Activated T-cell treated with anti-CD3 and anti-CD28 coated beads, Interleukin-2, amount 50 U/mL, for 24 hours (primary cell): Measurements from ENCODE around the gene UBAC2.

ENCODE experiments used
- DNase-seq: peaks from one replicate; pipeline ENCODE4 v3.0.0-alpha.2; 2020
- H3K27ac Mint-ChIP-seq: 2 replicates; pipeline ENCODE4 v1.8.0; 2020; ENCODE audit warnings: mild to moderate bottlenecking, mixed read lengths
- H3K27me3 Mint-ChIP-seq: 2 replicates; pipeline ENCODE4 v1.8.0; 2020; ENCODE audit warnings: mixed read lengths
- H3K36me3 Mint-ChIP-seq: 2 replicates; pipeline ENCODE4 v1.8.0; 2020; ENCODE audit warnings: low read depth, mixed read lengths
- H3K4me1 Mint-ChIP-seq: 2 replicates; pipeline ENCODE4 v1.8.0; 2020; ENCODE audit warnings: low read depth, mixed read lengths
- H3K4me3 Mint-ChIP-seq: 2 replicates; pipeline ENCODE4 v1.8.0; 2020; ENCODE audit warnings: mild to moderate bottlenecking, moderate library complexity, mixed read lengths
- H3K9me3 Mint-ChIP-seq: 2 replicates; pipeline ENCODE4 v1.8.0; 2020; ENCODE audit warnings: mixed read lengths

The UBAC2 gene

GRCh38 chr13:99346335-99347042 is 145.8 kb downstream of the UBAC2 start:
- H3K27me3 Mint-ChIP-seq, result no peaks in the 10 kb centered on the region
- H3K27ac Mint-ChIP-seq, result peak overlapping the region; percentile 58
- peaks cover 95% of the 10 kb centered on the region for H3K36me3 Mint-ChIP-seq
- peaks cover 71% of the 10 kb centered on the region for H3K4me1 Mint-ChIP-seq
- H3K4me3 Mint-ChIP-seq, result no peak overlapping the region
- DNase-seq, result no peak
- H3K9me3 Mint-ChIP-seq, result no peaks in the 10 kb centered on the region

GRCh38 chr13:99347335-99347878 is 146.8 kb downstream of the UBAC2 start:
- no peaks in the 10 kb centered on the region for H3K27me3 Mint-ChIP-seq
- peaks cover 75% of the 10 kb centered on the region for H3K4me1 Mint-ChIP-seq
- H3K9me3 Mint-ChIP-seq, result no peaks in the 10 kb centered on the region
- peaks cover 95% of the 10 kb centered on the region for H3K36me3 Mint-ChIP-seq
- no peak for DNase-seq
- H3K4me3 Mint-ChIP-seq, result no peak overlapping the region
- H3K27ac Mint-ChIP-seq, result peak overlapping the region; percentile 15

GRCh38 chr13:99347911-99348451 is 147.3 kb downstream of the UBAC2 start:
- Mint-ChIP-seq H3K27ac (peak overlapping the region; percentile 15), H3K36me3 (peaks cover 96% of the 10 kb centered on the region), H3K4me3 (no peak overlapping the region), H3K9me3 (no peaks in the 10 kb centered on the region), H3K4me1 (peaks cover 79% of the 10 kb centered on the region), H3K27me3 (no peaks in the 10 kb centered on the region)
- DNase-seq, result no peak

GRCh38 chr13:99350191-99350590 is 149.5 kb downstream of the UBAC2 start:
- Mint-ChIP-seq H3K27ac (peak overlapping the region; percentile 66), H3K27me3 (no peaks in the 10 kb centered on the region), H3K4me1 (peaks cover 91% of the 10 kb centered on the region), H3K9me3 (no peaks in the 10 kb centered on the region), H3K36me3 (peaks cover 91% of the 10 kb centered on the region), H3K4me3 (no peak overlapping the region)
- no peak for DNase-seq

- peaks cover 91% of the 10 kb centered on the region for H3K36me3 Mint-ChIP-seq
- peak overlapping the region; percentile 66 for H3K4me3 Mint-ChIP-seq
- H3K27ac Mint-ChIP-seq, result peak overlapping the region; percentile 99
- H3K9me3 Mint-ChIP-seq, result no peaks in the 10 kb centered on the region
- DNase-seq, result no peak
- H3K4me1 Mint-ChIP-seq, result peaks cover 97% of the 10 kb centered on the region
- no peaks in the 10 kb centered on the region for H3K27me3 Mint-ChIP-seq
These were observed 151.1 kb downstream of the UBAC2 start for GRCh38 chr13:99351772-99352171.

- peak; percentile 53 for DNase-seq
- H3K4me1 Mint-ChIP-seq, result peaks cover 97% of the 10 kb centered on the region
- peaks cover 89% of the 10 kb centered on the region for H3K36me3 Mint-ChIP-seq
- H3K9me3 Mint-ChIP-seq, result no peaks in the 10 kb centered on the region
- H3K4me3 Mint-ChIP-seq, result peak overlapping the region; percentile 66
- peak overlapping the region; percentile 99 for H3K27ac Mint-ChIP-seq
- H3K27me3 Mint-ChIP-seq, result no peaks in the 10 kb centered on the region
These were observed 151.9 kb downstream of the UBAC2 start for GRCh38 chr13:99352351-99353245.

- DNase-seq, result no peak
- H3K9me3 Mint-ChIP-seq, result no peaks in the 10 kb centered on the region
- H3K4me1 Mint-ChIP-seq, result peaks cover 97% of the 10 kb centered on the region
- H3K27me3 Mint-ChIP-seq, result no peaks in the 10 kb centered on the region
- H3K4me3 Mint-ChIP-seq, result peak overlapping the region; percentile 66
- H3K36me3 Mint-ChIP-seq, result peaks cover 89% of the 10 kb centered on the region
- peak overlapping the region; percentile 99 for H3K27ac Mint-ChIP-seq
These were observed 152.6 kb downstream of the UBAC2 start for GRCh38 chr13:99353246-99353600.

GRCh38 chr13:99353836-99354235 is 153.2 kb downstream of the UBAC2 start:
- Mint-ChIP-seq H3K4me1 (peaks cover 98% of the 10 kb centered on the region), H3K9me3 (no peaks in the 10 kb centered on the region), H3K36me3 (peaks cover 87% of the 10 kb centered on the region), H3K27ac (peak overlapping the region; percentile 99), H3K4me3 (peak overlapping the region; percentile 66), H3K27me3 (no peaks in the 10 kb centered on the region)
- DNase-seq, result peak; percentile 52

GRCh38 chr13:99354371-99354951 is 153.8 kb downstream of the UBAC2 start:
- H3K4me3 Mint-ChIP-seq, result peak overlapping the region; percentile 66
- H3K36me3 Mint-ChIP-seq, result peaks cover 87% of the 10 kb centered on the region
- no peaks in the 10 kb centered on the region for H3K9me3 Mint-ChIP-seq
- peak overlapping the region; percentile 99 for H3K27ac Mint-ChIP-seq
- H3K4me1 Mint-ChIP-seq, result peaks cover 98% of the 10 kb centered on the region
- no peak for DNase-seq
- no peaks in the 10 kb centered on the region for H3K27me3 Mint-ChIP-seq

- H3K4me3 Mint-ChIP-seq, result peak overlapping the region; percentile 66
- DNase-seq, result no peak
These were observed 154.8 kb downstream of the UBAC2 start for GRCh38 chr13:99355267-99356011.

GRCh38 chr13:99356012-99356261 is 155.3 kb downstream of the UBAC2 start:
- peaks cover 87% of the 10 kb centered on the region for H3K36me3 Mint-ChIP-seq
- peaks cover 99% of the 10 kb centered on the region for H3K4me1 Mint-ChIP-seq
- no peaks in the 10 kb centered on the region for H3K9me3 Mint-ChIP-seq
- peak overlapping the region; percentile 99 for H3K27ac Mint-ChIP-seq
- no peak for DNase-seq
- no peaks in the 10 kb centered on the region for H3K27me3 Mint-ChIP-seq
- peak overlapping the region; percentile 66 for H3K4me3 Mint-ChIP-seq

More at GRCh38 chr13:99355267-99356011, 154.8 kb downstream of the UBAC2 start:
- Mint-ChIP-seq H3K9me3 (no peaks in the 10 kb centered on the region), H3K27me3 (no peaks in the 10 kb centered on the region), H3K27ac (peak overlapping the region; percentile 99), H3K36me3 (peaks cover 87% of the 10 kb centered on the region), H3K4me1 (peaks cover 99% of the 10 kb centered on the region)

- peak overlapping the region; percentile 99 for H3K27ac Mint-ChIP-seq
- no peaks in the 10 kb centered on the region for H3K27me3 Mint-ChIP-seq
- peak overlapping the region; percentile 66 for H3K4me3 Mint-ChIP-seq
- H3K9me3 Mint-ChIP-seq, result no peaks in the 10 kb centered on the region
- H3K4me1 Mint-ChIP-seq, result peaks cover 98% of the 10 kb centered on the region
- DNase-seq, result no peak
- peaks cover 88% of the 10 kb centered on the region for H3K36me3 Mint-ChIP-seq
These were observed 155.8 kb downstream of the UBAC2 start for GRCh38 chr13:99356262-99357091.

GRCh38 chr13:99357131-99357596 is 156.5 kb downstream of the UBAC2 start:
- H3K27me3 Mint-ChIP-seq, result no peaks in the 10 kb centered on the region
- H3K4me3 Mint-ChIP-seq, result peak overlapping the region; percentile 66
- H3K36me3 Mint-ChIP-seq, result peaks cover 85% of the 10 kb centered on the region
- peaks cover 96% of the 10 kb centered on the region for H3K4me1 Mint-ChIP-seq
- H3K27ac Mint-ChIP-seq, result peak overlapping the region; percentile 99
- DNase-seq, result peak; percentile 56
- no peaks in the 10 kb centered on the region for H3K9me3 Mint-ChIP-seq
